K562 (cell line): ENCODE results near the gene MAP3K6. TPM values are rescaled to one million over a fixed set of nuclear protein-coding genes. Genes with fewer than 3 reads are reported as not detected.

Source experiments
- CBX8 ChIP-seq: fragments of 200-600 bp; sonication (generic); IDR thresholded peaks from 2 replicates; pipeline ENCODE4 v1.6.1; 2012; ENCODE audit warnings: borderline replicate concordance, mixed run types, low read depth, mild to moderate bottlenecking, moderate library complexity, mixed read lengths, low read length, control low read depth, inconsistent platforms; ENCODE audit not compliant: poor library complexity, severe bottlenecking; ENCODE audit errors: extremely low read depth
- COPS2 ChIP-seq: fragments of 450-650 bp; conservative IDR thresholded peaks from 2 replicates; pipeline ENCODE4 v1.6.1; 2016; ENCODE audit warnings: mild to moderate bottlenecking, moderate library complexity
- CXXC5 ChIP-seq: fragments of 250-450 bp; sonication (Bioruptor Pico); IDR thresholded peaks from 2 replicates; pipeline ENCODE4 v1.8.0; 2022; ENCODE audit warnings: inconsistent platforms, mild to moderate bottlenecking, moderate library complexity
- ESRRA ChIP-seq: fragments of 450-650 bp; IDR thresholded peaks from 2 replicates; pipeline ENCODE4 v1.6.1; 2014; ENCODE audit warnings: low read depth, mild to moderate bottlenecking, moderate library complexity, borderline replicate concordance
- KAT8 ChIP-seq: fragments of 450-650 bp; IDR thresholded peaks from 2 replicates; pipeline ENCODE4 v1.6.1; 2016; ENCODE audit warnings: low read depth, mild to moderate bottlenecking
- MED1 ChIP-seq: sonication (generic); formaldehyde crosslinking; IDR thresholded peaks from 2 replicates; pipeline ENCODE4 v1.8.1; 2023; ENCODE audit warnings: missing genetic modification reagents, borderline replicate concordance
- MYNN ChIP-seq, 2 experiments: sonication (generic); formaldehyde crosslinking in 1 of 2; IDR thresholded peaks; 2 replicates each; pipeline versions ENCODE4 v1.5.0 to v1.6.1; 2016 to 2020; ENCODE audit warnings: antibody characterized with exemption in 1 of 2, missing genetic modification reagents in 1 of 2
- NR2C1 ChIP-seq, 2 experiments: fragments of 450-650 bp; IDR thresholded peaks; 2 replicates each; pipeline ENCODE4 v1.6.1; 2017; ENCODE audit warnings: mild to moderate bottlenecking in 2 of 2, antibody characterized with exemption in 1 of 2, inconsistent platforms in 1 of 2, missing compliant biosample characterization in 1 of 2, missing genetic modification characterization in 1 of 2
- NRF1 ChIP-seq, 2 experiments: fragments of 450-650 bp; IDR thresholded peaks in 1 of 2; conservative IDR thresholded peaks in 1 of 2; 2 replicates each; pipeline ENCODE4 v1.6.1; 2014; ENCODE audit warnings: mild to moderate bottlenecking in 2 of 2
- POLR2G ChIP-seq: fragments of 200-400 bp; formaldehyde crosslinking; IDR thresholded peaks from 2 replicates; pipeline ENCODE4 v1.6.1; 2017; ENCODE audit warnings: low read depth, mild to moderate bottlenecking, antibody characterized with exemption, low read length, moderate library complexity
- ZC3H11A ChIP-seq: IDR thresholded peaks from 2 replicates; pipeline ENCODE4 v1.6.1; 2012; ENCODE audit warnings: low read depth, low read length, improper control_type of control experiment
- ZC3H8 ChIP-seq: fragments of 450-650 bp; IDR thresholded peaks from 2 replicates; pipeline ENCODE4 v1.6.1; 2017
- ZKSCAN8 ChIP-seq: fragments of 200-800 bp; sonication (Bioruptor generic); IDR thresholded peaks from 2 replicates; pipeline ENCODE4 v1.6.1; 2016; ENCODE audit warnings: missing genetic modification characterization, missing compliant biosample characterization
- ZNF253 ChIP-seq: fragments of 250-450 bp; sonication (Bioruptor Pico); conservative IDR thresholded peaks from 2 replicates; pipeline ENCODE4 v1.6.1; 2021; ENCODE audit warnings: mild to moderate bottlenecking
- ZNF57 ChIP-seq: fragments of 450-650 bp; formaldehyde crosslinking; IDR thresholded peaks from 2 replicates; pipeline ENCODE4 v1.4.0; 2020; ENCODE audit warnings: mild to moderate bottlenecking, moderate library complexity
- polyA plus RNA-seq, 8 experiments: library from polyadenylated mRNA; depleted of rRNA in 4 of 8; stranded (reverse) in 5 of 8; unstranded in 3 of 8; fragments of >200 nt; fragmentation: Nextera tagmentation in 2 of 8; fragmentation: Illumina TruSeq in 1 of 8; extraction: Ambion mirVana in 2 of 8; extraction: Trizol in 1 of 8; gene quantifications; 2 replicates each; pipeline versions ENCODE4 v1.2.1 to v1.2.3, GENCODE V29; 2011 to 2014; ENCODE audit warnings: inconsistent platforms in 1 of 8, missing spikeins in 1 of 8
- total RNA-seq, 7 experiments: library from RNA; depleted of rRNA in 6 of 7; stranded (reverse); fragments of >200 nt in 6 of 7; fragmentation: Illumina TruSeq in 2 of 7; extraction: Trizol in 2 of 7; gene quantifications; 2 replicates each; pipeline versions ENCODE4 v1.2.1 to v1.2.3, GENCODE V29; 2011 to 2021; ENCODE audit warnings: low replicate concordance in 1 of 7
- TF ChIP-seq, protein P1 (sequence below): sonication (generic); formaldehyde crosslinking; IDR thresholded peaks from 2 replicates; pipeline ENCODE4 v1.8.0; 2022; ENCODE audit warnings: missing genetic modification reagents, mild to moderate bottlenecking, moderate library complexity, borderline replicate concordance
- TF ChIP-seq, protein P2 (sequence below): sonication (generic); formaldehyde crosslinking; IDR thresholded peaks from 2 replicates; pipeline ENCODE4 v1.8.1; 2023; ENCODE audit warnings: mild to moderate bottlenecking, missing genetic modification reagents
- TF ChIP-seq, protein P3 (sequence below): fragments of 450-650 bp; IDR thresholded peaks from 2 replicates; pipeline ENCODE4 v1.6.1; 2018; ENCODE audit not compliant: partially characterized antibody
- TF ChIP-seq, protein P4 (sequence below): sonication (generic); formaldehyde crosslinking; IDR thresholded peaks from 2 replicates; pipeline ENCODE4 v1.8.0; 2022; ENCODE audit warnings: mild to moderate bottlenecking, missing genetic modification reagents

MAP3K6 gene
- total and polyA plus RNA-seq, 9 of the 15 experiments (the other 6 are each of a cell fraction or from before 2014, with no cell fraction given), result 0.99 to 21.9 (median 7.0) TPM

DNA sequence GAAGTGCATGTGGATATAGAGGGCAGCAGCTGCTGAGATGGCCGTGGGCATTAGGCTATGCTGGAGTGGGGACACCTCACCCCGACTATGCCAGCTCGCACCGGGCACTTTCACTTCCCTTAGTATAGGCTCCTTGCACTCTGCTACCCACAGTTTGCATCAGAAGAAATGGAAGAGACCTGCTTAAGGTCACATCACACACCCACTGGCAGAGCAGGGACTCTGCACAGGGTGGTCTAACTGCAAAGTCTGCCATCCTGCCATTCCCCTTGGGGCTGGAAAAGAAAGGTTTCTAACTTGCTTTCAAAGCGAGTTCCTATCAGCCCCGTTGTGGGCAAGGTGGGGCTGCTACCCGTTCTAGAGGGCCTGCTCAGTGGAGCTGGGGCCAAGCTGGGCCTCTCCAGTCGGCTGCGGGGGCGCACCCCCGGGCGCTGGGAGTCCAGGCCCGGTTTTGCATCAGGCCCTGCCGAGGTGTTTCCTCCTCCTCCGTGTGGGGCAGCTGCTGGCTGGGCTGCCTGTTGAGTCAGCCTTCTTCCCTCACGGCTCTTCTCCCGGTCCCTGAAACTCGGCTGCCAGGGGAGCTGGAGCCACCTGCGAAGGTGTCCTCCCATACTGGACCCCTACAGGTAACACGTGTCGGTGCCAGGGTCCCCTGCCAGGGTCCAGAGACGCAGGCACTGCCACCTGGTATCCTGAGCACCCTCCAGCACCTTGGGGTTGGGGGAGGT lies 25.1 kb downstream of the MAP3K6 start, which contains the start of gene SYTL1 (continued):
- TF ChIP-seq ZC3H11A (no peak), ESRRA (no peak), KAT8 (no peak), ZC3H8 (no peak), CXXC5 (CRISPR knock-in tag) (peak; percentile 23; the same call in 1 of the 2 replicates), CBX8 (no peak), ZNF253 (no peak), MED1 (0 out of 2 replicates have a peak, but pooled peaks have one; percentile 23), POLR2G (peak; percentile 74), ZKSCAN8 (CRISPR knock-in tag) (no peak), NRF1 (conservative IDR thresholded peaks at IDR 0.05 in 1 of 2, IDR thresholded peaks at IDR 0.05 in 1 of 2) (peak in 1 of 2 experiments; percentile 33; a peak in 1 of 4 replicates), NR2C1 (IDR thresholded peaks at IDR 0.05) (0 out of 2 replicates have a peak, but pooled peaks have one; percentile 14), NR2C1 (tag; IDR thresholded peaks at IDR 0.05) (no peak), ZNF57 (CRISPR knock-in tag) (no peak), COPS2 (no peak), MYNN (IDR thresholded peaks at IDR 0.05) (0 out of 2 replicates have a peak, but pooled peaks have one; percentile 12), MYNN (CRISPR knock-in tag; IDR thresholded peaks at IDR 0.05) (no peak)
- TF ChIP-seq, protein P1, sequence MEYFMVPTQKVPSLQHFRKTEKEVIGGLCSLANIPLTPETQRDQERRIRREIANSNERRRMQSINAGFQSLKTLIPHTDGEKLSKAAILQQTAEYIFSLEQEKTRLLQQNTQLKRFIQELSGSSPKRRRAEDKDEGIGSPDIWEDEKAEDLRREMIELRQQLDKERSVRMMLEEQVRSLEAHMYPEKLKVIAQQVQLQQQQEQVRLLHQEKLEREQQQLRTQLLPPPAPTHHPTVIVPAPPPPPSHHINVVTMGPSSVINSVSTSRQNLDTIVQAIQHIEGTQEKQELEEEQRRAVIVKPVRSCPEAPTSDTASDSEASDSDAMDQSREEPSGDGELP (CRISPR knock-in tag), result peak; percentile 91
- TF ChIP-seq, protein P2, sequence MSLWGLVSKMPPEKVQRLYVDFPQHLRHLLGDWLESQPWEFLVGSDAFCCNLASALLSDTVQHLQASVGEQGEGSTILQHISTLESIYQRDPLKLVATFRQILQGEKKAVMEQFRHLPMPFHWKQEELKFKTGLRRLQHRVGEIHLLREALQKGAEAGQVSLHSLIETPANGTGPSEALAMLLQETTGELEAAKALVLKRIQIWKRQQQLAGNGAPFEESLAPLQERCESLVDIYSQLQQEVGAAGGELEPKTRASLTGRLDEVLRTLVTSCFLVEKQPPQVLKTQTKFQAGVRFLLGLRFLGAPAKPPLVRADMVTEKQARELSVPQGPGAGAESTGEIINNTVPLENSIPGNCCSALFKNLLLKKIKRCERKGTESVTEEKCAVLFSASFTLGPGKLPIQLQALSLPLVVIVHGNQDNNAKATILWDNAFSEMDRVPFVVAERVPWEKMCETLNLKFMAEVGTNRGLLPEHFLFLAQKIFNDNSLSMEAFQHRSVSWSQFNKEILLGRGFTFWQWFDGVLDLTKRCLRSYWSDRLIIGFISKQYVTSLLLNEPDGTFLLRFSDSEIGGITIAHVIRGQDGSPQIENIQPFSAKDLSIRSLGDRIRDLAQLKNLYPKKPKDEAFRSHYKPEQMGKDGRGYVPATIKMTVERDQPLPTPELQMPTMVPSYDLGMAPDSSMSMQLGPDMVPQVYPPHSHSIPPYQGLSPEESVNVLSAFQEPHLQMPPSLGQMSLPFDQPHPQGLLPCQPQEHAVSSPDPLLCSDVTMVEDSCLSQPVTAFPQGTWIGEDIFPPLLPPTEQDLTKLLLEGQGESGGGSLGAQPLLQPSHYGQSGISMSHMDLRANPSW (CRISPR knock-in tag), result no peak
- TF ChIP-seq, protein P3, sequence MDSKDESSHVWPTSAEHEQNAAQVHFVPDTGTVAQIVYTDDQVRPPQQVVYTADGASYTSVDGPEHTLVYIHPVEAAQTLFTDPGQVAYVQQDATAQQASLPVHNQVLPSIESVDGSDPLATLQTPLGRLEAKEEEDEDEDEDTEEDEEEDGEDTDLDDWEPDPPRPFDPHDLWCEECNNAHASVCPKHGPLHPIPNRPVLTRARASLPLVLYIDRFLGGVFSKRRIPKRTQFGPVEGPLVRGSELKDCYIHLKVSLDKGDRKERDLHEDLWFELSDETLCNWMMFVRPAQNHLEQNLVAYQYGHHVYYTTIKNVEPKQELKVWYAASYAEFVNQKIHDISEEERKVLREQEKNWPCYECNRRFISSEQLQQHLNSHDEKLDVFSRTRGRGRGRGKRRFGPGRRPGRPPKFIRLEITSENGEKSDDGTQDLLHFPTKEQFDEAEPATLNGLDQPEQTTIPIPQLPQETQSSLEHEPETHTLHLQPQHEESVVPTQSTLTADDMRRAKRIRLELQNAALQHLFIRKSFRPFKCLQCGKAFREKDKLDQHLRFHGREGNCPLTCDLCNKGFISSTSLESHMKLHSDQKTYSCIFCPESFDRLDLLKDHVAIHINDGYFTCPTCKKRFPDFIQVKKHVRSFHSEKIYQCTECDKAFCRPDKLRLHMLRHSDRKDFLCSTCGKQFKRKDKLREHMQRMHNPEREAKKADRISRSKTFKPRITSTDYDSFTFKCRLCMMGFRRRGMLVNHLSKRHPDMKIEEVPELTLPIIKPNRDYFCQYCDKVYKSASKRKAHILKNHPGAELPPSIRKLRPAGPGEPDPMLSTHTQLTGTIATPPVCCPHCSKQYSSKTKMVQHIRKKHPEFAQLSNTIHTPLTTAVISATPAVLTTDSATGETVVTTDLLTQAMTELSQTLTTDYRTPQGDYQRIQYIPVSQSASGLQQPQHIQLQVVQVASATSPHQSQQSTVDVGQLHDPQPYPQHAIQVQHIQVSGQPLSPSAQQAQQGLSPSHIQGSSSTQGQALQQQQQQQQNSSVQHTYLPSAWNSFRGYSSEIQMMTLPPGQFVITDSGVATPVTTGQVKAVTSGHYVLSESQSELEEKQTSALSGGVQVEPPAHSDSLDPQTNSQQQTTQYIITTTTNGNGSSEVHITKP, result peak; percentile 14
- TF ChIP-seq, protein P4, sequence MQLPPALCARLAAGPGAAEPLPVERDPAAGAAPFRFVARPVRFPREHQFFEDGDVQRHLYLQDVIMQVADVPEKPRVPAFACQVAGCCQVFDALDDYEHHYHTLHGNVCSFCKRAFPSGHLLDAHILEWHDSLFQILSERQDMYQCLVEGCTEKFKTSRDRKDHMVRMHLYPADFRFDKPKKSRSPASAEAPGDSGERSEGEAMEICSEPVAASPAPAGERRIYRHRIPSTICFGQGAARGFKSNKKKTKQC (CRISPR knock-in tag), result no peak
